T follicular helper cell (primary cell): ENCODE results near the gene LYST.
"Not testable (repeated sequence)": the region's sequence is repeated elsewhere in the genome, so short reads cannot be mapped to it uniquely, and the experiment has no call there.

Source experiments
- DNase-seq: peaks from one replicate; pipeline ENCODE4 v3.0.0-alpha.2; 2020; ENCODE audit warnings: low read depth
- total RNA-seq, 2 experiments: gene quantifications; one replicate each; lab custom pipeline; 2026; lab: John Stamatoyannopoulos, UW

The LYST gene
- 106 to 117 reads per million in 2 experiments for total RNA-seq

GRCh38 chr1:235866205-235866912 lies at the start of gene LYST:
LYST (minus strand) TSS chr1:235866906; CDS start chr1:235830417, 36,489 bp downstream.
- peak; percentile 35 for DNase-seq

- DNase-seq: not testable (repeated sequence)
Measured at GRCh38 chr1:235915489-235915888, 48.8 kb upstream of the LYST start.

- DNase-seq: no peak
Measured at GRCh38 chr1:235913311-235913710, 46.6 kb upstream of the LYST start.

GRCh38 chr1:235911876-235912275 lies 45.2 kb upstream of the LYST start:
- DNase-seq: no peak

- no peak for DNase-seq
Measured at GRCh38 chr1:235911300-235911662, 44.6 kb upstream of the LYST start.

- no peak for DNase-seq
Measured at GRCh38 chr1:235910357-235911299, 43.9 kb upstream of the LYST start.

GRCh38 chr1:235908742-235909520 lies 42.2 kb upstream of the LYST start:
- DNase-seq: no peak

- DNase-seq: no peak
Measured at GRCh38 chr1:235907897-235908240, 41.2 kb upstream of the LYST start.

GRCh38 chr1:235907187-235907896 lies 40.6 kb upstream of the LYST start:
- no peak for DNase-seq

- no peak for DNase-seq
Measured at GRCh38 chr1:235906436-235906835, 39.7 kb upstream of the LYST start.

GRCh38 chr1:235903809-235904208 lies 37.1 kb upstream of the LYST start:
- DNase-seq: not testable (repeated sequence)

GRCh38 chr1:235902677-235903542 lies 36.2 kb upstream of the LYST start:
- no peak for DNase-seq

- DNase-seq: no peak
Measured at GRCh38 chr1:235901461-235901860, 34.8 kb upstream of the LYST start.

GRCh38 chr1:235898126-235898525 lies 31.4 kb upstream of the LYST start:
- DNase-seq: no peak

- DNase-seq: no peak
Measured at GRCh38 chr1:235893840-235894239, 27.1 kb upstream of the LYST start.

- DNase-seq: no peak
Measured at GRCh38 chr1:235892734-235893413, 26.2 kb upstream of the LYST start.

GRCh38 chr1:235892202-235892601 lies 25.5 kb upstream of the LYST start:
- no peak for DNase-seq

- DNase-seq: peak; percentile 3
Measured at GRCh38 chr1:235888119-235888643, 21.5 kb upstream of the LYST start.

GRCh38 chr1:235887676-235888075 lies 21.0 kb upstream of the LYST start:
- no peak for DNase-seq
